ENCODE measurements around the gene SS18L1. TPM values are rescaled to one million over a fixed set of nuclear protein-coding genes. Genes with fewer than 3 reads are reported as not detected.

The SS18L1 gene
- total and polyA plus RNA-seq, 2 donors (not counting 1 experiment from before 2014, with no cell fraction given), result 4.7 to 7.4 TPM

DNA sequence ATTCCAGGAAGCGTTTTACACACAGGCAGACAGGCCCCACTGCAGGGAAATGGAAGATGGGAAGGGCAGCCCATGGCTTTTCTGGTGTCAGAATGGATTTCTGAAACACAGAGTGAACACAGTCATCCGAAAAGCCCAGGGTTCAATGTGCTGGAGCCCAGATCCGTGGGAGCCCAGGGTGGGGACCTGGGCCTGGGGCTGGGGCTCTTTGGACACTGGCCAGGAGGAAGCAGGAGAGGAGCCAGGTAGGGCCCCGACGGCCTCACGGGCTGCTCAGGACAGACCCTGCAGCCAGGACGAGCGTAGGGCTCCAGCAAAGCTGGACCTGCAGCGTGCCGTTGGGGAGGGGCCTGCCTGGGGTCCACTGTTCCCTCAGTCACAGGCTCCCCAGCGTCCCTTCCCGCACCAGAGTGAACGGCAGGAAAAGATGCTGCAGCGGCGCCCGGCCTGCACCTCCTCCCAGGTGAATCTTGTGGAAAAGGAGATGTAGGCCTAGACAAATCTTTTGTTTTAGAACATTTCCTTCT is 45.6 kb upstream of the SS18L1 start:
- DNase-seq (ENCODE audit: low read depth in 2 of 2), result no peak
- no peaks in the 10 kb centered on the region for H4K20me1 ChIP-seq (ENCODE audit: control insufficient read depth, extremely low read depth, insufficient read depth, low read length)
- H2AFZ ChIP-seq (ENCODE audit: low read length), result no peak overlapping the region
- H3K9me3 ChIP-seq (ENCODE audit: control insufficient read depth, insufficient read depth, low read depth, low read length), result no peaks in the 10 kb centered on the region
- no peaks in the 10 kb centered on the region for H3K27me3 ChIP-seq (ENCODE audit: control insufficient read depth, insufficient read depth, low read length)
- no peak overlapping the region for H3K27ac ChIP-seq (ENCODE audit: insufficient read depth, low read length)
- H3K36me3 ChIP-seq (ENCODE audit: control insufficient read depth, insufficient read depth, low read length), result no peaks in the 10 kb centered on the region
- no peaks in the 10 kb centered on the region for H3K4me1 ChIP-seq (ENCODE audit: control insufficient read depth, extremely low read depth, insufficient read depth, low read length)
- TF ChIP-seq, protein P1, sequence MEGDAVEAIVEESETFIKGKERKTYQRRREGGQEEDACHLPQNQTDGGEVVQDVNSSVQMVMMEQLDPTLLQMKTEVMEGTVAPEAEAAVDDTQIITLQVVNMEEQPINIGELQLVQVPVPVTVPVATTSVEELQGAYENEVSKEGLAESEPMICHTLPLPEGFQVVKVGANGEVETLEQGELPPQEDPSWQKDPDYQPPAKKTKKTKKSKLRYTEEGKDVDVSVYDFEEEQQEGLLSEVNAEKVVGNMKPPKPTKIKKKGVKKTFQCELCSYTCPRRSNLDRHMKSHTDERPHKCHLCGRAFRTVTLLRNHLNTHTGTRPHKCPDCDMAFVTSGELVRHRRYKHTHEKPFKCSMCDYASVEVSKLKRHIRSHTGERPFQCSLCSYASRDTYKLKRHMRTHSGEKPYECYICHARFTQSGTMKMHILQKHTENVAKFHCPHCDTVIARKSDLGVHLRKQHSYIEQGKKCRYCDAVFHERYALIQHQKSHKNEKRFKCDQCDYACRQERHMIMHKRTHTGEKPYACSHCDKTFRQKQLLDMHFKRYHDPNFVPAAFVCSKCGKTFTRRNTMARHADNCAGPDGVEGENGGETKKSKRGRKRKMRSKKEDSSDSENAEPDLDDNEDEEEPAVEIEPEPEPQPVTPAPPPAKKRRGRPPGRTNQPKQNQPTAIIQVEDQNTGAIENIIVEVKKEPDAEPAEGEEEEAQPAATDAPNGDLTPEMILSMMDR (conservative IDR thresholded peaks at IDR 0.05 in 1 of 2, IDR thresholded peaks at IDR 0.05 in 1 of 2; ENCODE audit: low read depth in 1 of 2, low read length in 2 of 2), result no peak
- TF ChIP-seq EZH2 (IDR thresholded peaks at IDR 0.05; ENCODE audit: low read length, missing control alignments), result no peak
- H3K9ac ChIP-seq (ENCODE audit: insufficient read depth, low read length), result no peak overlapping the region
- no peaks in the 10 kb centered on the region for H3K79me2 ChIP-seq (ENCODE audit: control insufficient read depth, insufficient read depth, low read length)
- no peak overlapping the region for H3K4me2 ChIP-seq (ENCODE audit: extremely low read depth, insufficient read depth, low read length)
- H3K4me3 ChIP-seq (replicated peaks in 1 of 4; ENCODE audit: control extremely low read depth in 1 of 4, insufficient read depth in 1 of 4, low read depth in 3 of 4, low read length in 4 of 4), result no peak overlapping the region

DNA sequence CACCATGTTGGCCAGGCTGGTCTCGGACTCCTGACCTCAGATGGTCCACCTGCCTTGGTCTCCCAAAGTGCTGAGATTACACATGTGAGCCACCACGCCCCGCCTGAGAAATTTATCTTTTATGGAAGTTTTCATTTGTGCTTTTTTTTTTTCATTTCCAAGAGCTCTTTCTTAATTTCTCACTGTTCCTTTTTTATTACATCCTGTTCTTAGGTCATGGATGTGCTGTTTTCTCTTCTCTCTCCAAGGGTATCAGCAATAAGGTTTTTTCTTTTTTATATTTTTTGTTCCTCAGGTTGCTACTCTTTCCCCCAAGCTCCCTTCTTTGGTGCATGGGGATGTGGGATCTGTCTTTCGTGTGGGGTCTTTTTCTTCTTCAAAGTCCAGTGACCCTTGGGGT is 42.5 kb upstream of the SS18L1 start:
- H3K9ac ChIP-seq (ENCODE audit: insufficient read depth, low read length), result no peak overlapping the region
- no peaks in the 10 kb centered on the region for H3K9me3 ChIP-seq (ENCODE audit: control insufficient read depth, insufficient read depth, low read depth, low read length)
- H3K36me3 ChIP-seq (ENCODE audit: control insufficient read depth, insufficient read depth, low read length), result no peaks in the 10 kb centered on the region
- H3K79me2 ChIP-seq (ENCODE audit: control insufficient read depth, insufficient read depth, low read length), result no peaks in the 10 kb centered on the region
- H3K4me3 ChIP-seq (replicated peaks in 1 of 4; ENCODE audit: control extremely low read depth in 1 of 4, insufficient read depth in 1 of 4, low read depth in 3 of 4, low read length in 4 of 4), result no peak overlapping the region
- no peak overlapping the region for H3K4me2 ChIP-seq (ENCODE audit: extremely low read depth, insufficient read depth, low read length)
- no peaks in the 10 kb centered on the region for H3K4me1 ChIP-seq (ENCODE audit: control insufficient read depth, extremely low read depth, insufficient read depth, low read length)
- H4K20me1 ChIP-seq (ENCODE audit: control insufficient read depth, extremely low read depth, insufficient read depth, low read length), result no peaks in the 10 kb centered on the region
- H3K27me3 ChIP-seq (ENCODE audit: control insufficient read depth, insufficient read depth, low read length), result no peaks in the 10 kb centered on the region
- no peak overlapping the region for H2AFZ ChIP-seq (ENCODE audit: low read length)
- no peak for DNase-seq (ENCODE audit: low read depth in 2 of 2)
- H3K27ac ChIP-seq (ENCODE audit: insufficient read depth, low read length), result no peak overlapping the region
- no peak for TF ChIP-seq EZH2 (IDR thresholded peaks at IDR 0.05; ENCODE audit: low read length, missing control alignments)
- TF ChIP-seq, protein P1 (conservative IDR thresholded peaks at IDR 0.05 in 1 of 2, IDR thresholded peaks at IDR 0.05 in 1 of 2; ENCODE audit: low read depth in 1 of 2, low read length in 2 of 2), result no peak

DNA sequence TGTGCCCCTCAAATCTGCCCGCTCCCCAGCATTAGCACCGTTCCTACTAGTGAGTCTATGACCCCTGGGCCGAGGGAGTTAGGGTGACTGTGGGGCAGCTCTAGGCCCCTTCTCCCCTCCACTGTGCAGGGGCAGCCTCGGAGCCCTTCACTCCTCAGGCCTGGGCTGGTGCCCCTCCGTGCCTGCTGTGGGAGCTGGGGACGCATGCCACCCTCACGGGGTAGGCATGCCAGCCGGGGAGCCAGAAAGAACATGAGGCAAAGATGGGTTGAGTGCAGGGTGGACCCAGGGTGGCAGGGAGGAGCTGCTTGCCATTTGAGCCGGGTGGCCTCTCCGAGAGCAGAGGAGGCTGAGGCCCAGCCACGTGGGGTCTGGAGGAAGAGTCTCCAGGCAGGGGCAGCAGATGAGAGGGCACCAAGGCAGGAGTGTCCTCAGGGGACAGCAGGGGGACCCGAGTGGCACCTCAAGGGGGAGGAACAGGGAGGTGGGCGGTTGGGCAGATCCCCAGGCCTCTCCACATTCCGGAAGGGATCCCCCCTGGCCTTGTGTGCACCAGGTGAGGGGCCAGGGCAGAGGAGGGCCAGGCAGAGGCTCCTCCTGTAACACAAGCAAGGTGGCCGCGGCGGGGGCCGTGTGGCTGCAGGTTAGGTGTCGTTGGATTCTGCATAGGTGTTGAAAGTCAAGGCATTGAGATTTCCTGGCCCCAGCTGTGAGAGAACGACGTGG is 39.9 kb upstream of the SS18L1 start:
- no peaks in the 10 kb centered on the region for H3K9me3 ChIP-seq (ENCODE audit: control insufficient read depth, insufficient read depth, low read depth, low read length)
- TF ChIP-seq, protein P1 (conservative IDR thresholded peaks at IDR 0.05 in 1 of 2, IDR thresholded peaks at IDR 0.05 in 1 of 2; ENCODE audit: low read depth in 1 of 2, low read length in 2 of 2), result no peak
- no peak for TF ChIP-seq EZH2 (IDR thresholded peaks at IDR 0.05; ENCODE audit: low read length, missing control alignments)
- no peaks in the 10 kb centered on the region for H3K27me3 ChIP-seq (ENCODE audit: control insufficient read depth, insufficient read depth, low read length)
- no peak for DNase-seq (ENCODE audit: low read depth in 2 of 2)
- no peaks in the 10 kb centered on the region for H3K4me1 ChIP-seq (ENCODE audit: control insufficient read depth, extremely low read depth, insufficient read depth, low read length)
- H2AFZ ChIP-seq (ENCODE audit: low read length), result no peak overlapping the region
- no peak overlapping the region for H3K27ac ChIP-seq (ENCODE audit: insufficient read depth, low read length)
- H3K4me3 ChIP-seq (replicated peaks in 1 of 4; ENCODE audit: control extremely low read depth in 1 of 4, insufficient read depth in 1 of 4, low read depth in 3 of 4, low read length in 4 of 4), result no peak overlapping the region
- H3K9ac ChIP-seq (ENCODE audit: insufficient read depth, low read length), result no peak overlapping the region
- no peaks in the 10 kb centered on the region for H4K20me1 ChIP-seq (ENCODE audit: control insufficient read depth, extremely low read depth, insufficient read depth, low read length)
- H3K36me3 ChIP-seq (ENCODE audit: control insufficient read depth, insufficient read depth, low read length), result no peaks in the 10 kb centered on the region
- H3K4me2 ChIP-seq (ENCODE audit: extremely low read depth, insufficient read depth, low read length), result no peak overlapping the region
- no peaks in the 10 kb centered on the region for H3K79me2 ChIP-seq (ENCODE audit: control insufficient read depth, insufficient read depth, low read length)

Measured in fibroblast of lung (primary cell).